T-helper 22 cell (primary cell): ENCODE data around the gene CHST14.
"Not testable (repeated sequence)": the region's sequence is repeated elsewhere in the genome, so short reads cannot be mapped to it uniquely, and the experiment has no call there.

ENCODE experiments used
- DNase-seq: peaks from one replicate; pipeline ENCODE4 v3.0.0-alpha.2; 2020; ENCODE audit warnings: low read depth

Gene CHST14

DNA sequence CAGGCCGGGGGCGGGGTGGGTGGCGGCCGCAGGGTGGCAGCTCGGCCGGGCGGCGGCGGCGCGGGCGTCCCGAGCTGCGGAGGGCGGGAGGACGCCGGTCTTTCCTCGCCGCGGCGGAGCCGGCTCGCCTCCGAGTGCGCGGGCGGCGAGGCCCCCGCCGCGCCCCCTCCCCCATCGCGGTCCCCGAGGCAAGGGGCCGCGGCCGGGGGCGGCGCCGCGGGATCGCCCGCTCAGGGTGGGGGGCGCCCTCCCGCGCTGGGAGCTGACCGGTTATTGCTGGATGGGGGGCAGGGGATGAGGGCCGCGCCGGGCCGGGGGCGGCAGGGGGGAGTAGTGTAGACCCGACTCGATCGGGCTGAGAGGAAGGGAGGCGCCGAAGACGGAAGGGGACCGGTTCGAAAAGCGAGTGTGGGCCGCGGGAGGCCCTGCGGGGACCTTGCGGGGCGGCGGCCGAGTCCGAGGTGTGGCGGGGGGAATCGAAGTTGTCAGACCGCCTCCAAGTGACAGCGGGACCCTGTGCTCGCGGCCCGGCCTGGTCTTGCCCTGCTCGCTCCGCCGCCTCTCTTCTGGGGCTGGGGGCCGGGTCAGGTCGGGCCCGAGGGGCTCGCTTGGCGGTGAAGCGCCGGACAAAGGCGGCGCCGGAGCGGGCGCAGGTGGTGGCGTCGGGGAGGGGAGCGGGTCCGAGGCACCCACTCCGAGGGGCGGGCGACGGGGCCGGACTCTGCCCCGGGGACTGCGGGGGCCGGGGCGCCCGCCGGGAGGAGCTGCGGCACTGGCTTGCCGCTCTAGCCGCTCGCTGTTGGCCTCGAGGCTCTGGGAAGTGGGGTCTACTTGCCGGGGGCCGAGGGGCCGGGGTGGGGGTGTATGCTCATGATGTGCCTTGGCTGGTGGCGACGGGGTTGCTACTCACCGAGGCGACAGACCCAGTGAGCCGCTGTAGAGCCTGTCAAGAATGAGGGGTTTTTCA is 28.9 kb upstream of the CHST14 start:
- no peak for DNase-seq

DNA sequence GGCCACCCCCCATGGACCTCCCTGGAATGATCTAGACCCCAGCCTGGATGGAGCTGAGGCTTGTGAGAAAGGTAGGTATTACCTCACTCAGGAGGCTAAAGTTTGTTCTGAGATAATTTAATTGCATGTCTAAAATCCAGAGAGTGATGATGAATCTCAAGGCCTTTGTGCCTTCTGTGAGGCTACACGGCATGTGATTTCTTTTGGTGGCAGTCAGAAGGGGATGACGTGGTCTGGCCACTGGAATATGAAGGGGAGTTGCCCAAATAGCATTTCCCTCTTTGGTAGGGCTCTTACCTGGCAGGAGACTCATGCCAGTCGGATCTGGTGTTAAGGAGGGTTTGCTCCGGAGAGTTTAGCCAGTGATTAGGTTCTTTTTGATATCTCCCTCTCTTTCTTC is 27.5 kb upstream of the CHST14 start:
- DNase-seq, result no peak

DNA sequence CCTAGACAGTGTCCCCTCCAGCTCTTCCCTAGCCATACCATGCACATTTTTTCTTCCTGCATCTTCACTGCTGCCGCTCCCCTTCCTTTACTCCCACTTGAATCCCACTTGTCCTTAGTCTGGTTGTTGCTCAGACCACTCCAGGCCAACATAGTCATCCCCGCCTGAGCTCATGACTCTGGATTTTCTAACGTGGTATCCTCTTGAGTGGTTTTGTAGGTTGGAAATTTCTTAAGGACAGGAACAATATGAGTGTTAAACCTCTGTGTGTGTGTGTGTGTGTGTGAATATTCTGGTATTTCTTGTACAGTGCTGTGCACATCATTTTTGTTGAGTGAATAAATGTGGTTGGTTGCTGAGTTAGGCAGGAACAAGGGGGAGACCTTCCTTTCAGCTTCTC is 26.9 kb upstream of the CHST14 start:
- DNase-seq, result no peak

- no peak for DNase-seq
Observed at GRCh38 chr15:40444736-40445135, 26.0 kb upstream of the CHST14 start.

DNA sequence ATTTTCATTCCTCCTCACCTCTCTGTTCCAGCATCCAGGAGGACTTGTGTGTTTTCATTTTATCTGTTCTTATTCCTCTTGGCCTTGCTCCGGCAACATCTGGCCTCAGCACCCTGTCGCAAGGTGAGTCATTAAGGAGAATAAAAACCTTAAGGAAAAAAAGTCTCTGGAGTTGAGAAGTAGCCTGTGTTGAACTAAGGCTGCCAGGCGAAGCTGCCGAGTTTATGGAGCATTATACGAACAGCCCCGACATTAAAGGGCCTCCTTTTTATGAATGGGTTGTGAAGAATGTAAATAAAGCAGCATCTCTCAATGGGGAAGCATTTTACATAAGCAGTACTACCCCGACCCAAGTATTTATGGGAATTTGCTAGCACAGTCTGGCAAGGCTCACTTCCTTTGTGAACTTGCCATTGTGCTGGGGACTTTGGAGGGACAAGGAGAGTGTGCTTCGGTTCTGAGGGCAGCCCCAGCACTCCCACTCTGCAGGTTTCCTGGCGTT is 25.3 kb upstream of the CHST14 start:
- no peak for DNase-seq

DNA sequence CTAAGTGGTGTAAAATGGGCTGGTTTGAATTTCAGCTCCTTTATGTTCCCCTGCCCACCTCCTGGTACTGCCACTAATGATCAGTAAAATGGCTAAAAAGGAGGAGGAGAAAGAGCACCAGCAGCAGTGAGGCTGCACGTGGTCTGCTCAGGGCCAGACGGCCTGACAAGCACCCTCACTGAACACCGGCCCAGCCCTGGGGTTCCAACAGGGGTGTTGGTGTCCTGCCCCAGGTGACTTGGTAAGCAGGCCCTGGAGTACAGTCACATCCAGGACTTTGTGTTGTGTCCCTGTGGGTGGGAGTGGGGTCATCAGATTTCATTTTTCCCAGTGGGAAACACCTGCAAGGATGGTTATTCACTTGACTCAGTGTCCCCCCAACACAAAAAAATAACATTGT is 24.6 kb upstream of the CHST14 start:
- DNase-seq, result no peak

DNA sequence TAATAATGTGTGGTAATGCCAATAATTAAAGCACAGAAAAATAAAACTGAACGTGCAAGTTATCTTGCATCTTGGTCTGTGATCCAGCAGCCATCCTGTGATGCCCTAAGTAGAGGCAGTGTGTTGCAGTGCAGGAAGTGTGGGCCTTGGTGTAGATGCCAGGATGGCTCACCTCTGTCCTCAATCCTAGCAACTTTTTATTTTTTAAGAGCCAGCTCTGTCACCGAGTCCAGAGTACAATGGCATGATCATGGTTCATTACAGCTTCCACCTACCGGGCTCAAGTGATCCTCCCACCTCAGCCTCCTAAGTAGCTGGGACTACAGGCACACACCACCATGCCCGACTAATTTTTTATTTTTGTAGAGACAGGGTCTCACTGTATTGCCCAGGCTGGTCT is 22.4 kb upstream of the CHST14 start:
- no peak for DNase-seq

DNA sequence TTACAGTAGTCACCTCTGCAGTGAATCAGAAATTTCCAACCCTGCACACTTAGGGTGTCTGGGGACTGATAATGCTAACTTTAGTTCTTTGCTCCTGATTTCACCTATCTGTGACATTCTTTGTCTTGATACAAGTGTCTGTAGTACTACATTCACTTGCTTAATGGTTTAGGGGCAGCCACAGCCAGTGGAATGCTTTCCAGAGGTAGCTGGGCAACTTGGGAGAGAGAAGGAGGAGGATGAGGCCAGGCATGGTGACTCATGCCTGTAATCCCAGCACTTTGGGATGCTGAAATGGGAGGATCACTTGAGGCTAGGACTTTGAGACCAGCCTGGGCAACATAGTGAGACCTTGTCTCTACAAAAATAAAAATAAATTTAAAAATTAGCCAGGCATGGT is 21.5 kb upstream of the CHST14 start:
- no peak for DNase-seq

GRCh38 chr15:40450047-40450446 is 20.7 kb upstream of the CHST14 start:
- DNase-seq, result no peak

GRCh38 chr15:40451527-40452158 is 19.1 kb upstream of the CHST14 start:
- no peak for DNase-seq

GRCh38 chr15:40452296-40453090 is 18.3 kb upstream of the CHST14 start:
- no peak for DNase-seq

- DNase-seq, result not testable (repeated sequence)
Observed at GRCh38 chr15:40453941-40454340, 16.8 kb upstream of the CHST14 start.

DNA sequence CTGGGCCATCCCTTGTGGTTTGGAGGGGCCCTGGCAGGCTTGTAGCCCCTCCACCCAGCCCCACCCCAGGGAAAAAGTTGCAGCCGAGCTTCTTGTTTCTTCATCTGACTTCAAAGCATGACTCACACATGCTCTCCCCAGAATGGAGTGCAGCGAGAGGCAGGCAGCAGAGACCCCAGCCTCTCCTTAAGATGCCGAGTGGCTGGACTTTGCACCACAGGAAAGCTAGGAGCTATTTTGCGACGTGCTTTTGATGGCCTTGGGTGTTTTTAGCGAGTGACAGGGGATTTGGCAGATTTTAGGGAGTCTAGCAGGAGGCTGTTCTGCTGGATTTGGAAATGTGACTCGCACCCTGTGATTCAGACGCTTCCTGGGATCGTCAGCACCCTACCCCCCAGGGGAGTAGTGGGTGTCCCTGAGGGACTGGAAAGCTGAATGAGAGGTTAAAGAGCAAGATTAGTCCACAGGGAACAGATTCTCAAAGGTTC is 15.8 kb upstream of the CHST14 start:
- DNase-seq, result no peak

DNA sequence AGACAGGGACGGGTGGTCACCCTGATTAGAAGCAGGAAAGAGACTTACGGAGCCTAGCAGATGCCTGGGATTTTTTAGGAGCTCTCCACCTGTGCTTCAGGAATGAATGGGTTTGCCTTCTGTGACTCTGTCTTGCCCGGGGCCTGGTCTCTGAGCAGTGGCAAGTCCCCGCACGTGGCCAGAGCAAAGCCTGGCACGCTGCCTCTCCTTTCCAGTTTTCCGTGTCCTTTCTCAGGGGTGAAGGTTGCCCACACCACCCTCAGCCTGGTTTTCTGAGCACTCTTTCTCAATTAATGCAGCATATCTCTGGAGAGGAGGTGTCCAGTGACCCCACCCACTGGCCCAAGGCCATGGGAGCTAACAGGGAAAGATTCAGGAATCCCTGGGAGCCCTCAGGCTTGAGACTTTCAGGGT is 14.5 kb upstream of the CHST14 start:
- DNase-seq, result no peak

DNA sequence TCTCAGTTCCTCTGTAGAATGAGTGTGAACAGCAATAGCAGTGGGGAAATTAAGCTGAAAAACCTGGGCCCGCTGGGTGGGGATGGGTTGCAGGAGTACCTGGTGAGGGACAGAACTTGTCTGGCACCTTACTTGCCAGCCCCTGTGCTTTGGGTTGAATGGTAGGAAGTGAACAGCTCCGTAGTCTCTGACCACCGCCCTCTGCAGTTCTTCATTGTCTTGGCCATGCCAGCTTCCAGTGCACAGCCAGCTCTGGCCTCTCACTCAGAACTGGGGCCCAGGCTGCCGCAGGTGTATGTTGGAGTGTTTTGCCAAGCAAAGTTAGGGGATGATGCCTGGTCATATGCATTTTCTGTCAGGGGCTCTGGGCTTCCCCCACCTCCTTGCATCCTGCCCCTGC is 14.0 kb upstream of the CHST14 start:
- DNase-seq, result no peak

GRCh38 chr15:40458495-40459371 is 12.1 kb upstream of the CHST14 start:
- no peak for DNase-seq

GRCh38 chr15:40459391-40460015 is 11.3 kb upstream of the CHST14 start:
- no peak for DNase-seq

DNA sequence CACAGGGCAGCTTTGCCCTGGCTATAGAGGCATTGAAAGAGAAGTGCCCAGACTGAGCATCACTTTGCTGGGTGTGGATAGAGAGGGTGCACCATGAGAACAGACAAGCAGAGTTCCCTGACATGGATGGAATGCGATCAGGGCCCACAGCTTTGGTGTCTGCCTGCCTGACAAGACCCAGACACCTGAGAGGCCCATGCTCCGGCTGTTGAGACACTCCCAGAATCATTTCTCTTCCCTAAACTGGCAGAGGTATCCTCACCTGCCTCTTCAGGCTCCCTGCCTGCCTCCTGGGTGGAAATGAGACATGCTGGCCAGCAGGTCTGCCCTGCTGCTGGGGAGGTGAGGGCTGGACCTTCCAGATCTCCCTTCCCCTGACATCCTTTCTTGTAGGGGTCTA is 10.4 kb upstream of the CHST14 start:
- DNase-seq, result no peak

- no peak for DNase-seq
Observed at GRCh38 chr15:40461958-40462357, 8.8 kb upstream of the CHST14 start.

GRCh38 chr15:40463279-40463678 is 7.5 kb upstream of the CHST14 start:
- no peak for DNase-seq
